Activated CD8-positive, alpha-beta T cell treated with anti-CD3 and anti-CD28 coated beads for 36 hours (primary cell): ENCODE measurements around the gene PAPPA2. TPM values are rescaled to one million over a fixed set of nuclear protein-coding genes. Genes with fewer than 3 reads are reported as not detected.

ENCODE experiments used
- ATAC-seq: fragments of 200-7000 bp; cut with Tn5 transposase; one replicate; pipeline ENCODE4 v1.10.0; 2021; ENCODE audit warnings: mild to moderate bottlenecking, moderate library complexity
- CTCF ChIA-PET: fragments of 350-600 bp; sonication (Branson Sonifier 250); formaldehyde crosslinking; loops from one replicate; lab custom pipeline; 2021; ENCODE audit warnings: antibody characterized with exemption; lab: Charles Lee
- POLR2A ChIA-PET: fragments of 350-600 bp; sonication (Branson Sonifier 250); formaldehyde crosslinking; loops from one replicate; lab custom pipeline; 2021; ENCODE audit warnings: antibody characterized with exemption; lab: Charles Lee
- DNase-seq: peaks from one replicate; pipeline ENCODE4 v3.0.0-alpha.2; 2020
- H3K27ac Mint-ChIP-seq: one replicate; pipeline ENCODE4 v1.8.0; 2021; ENCODE audit warnings: mild to moderate bottlenecking, mixed read lengths
- H3K27me3 Mint-ChIP-seq: one replicate; pipeline ENCODE4 v1.8.0; 2021; ENCODE audit warnings: mixed read lengths
- H3K36me3 Mint-ChIP-seq: one replicate; pipeline ENCODE4 v1.8.0; 2021; ENCODE audit warnings: low read depth, mixed read lengths
- H3K4me1 Mint-ChIP-seq: one replicate; pipeline ENCODE4 v1.8.0; 2021; ENCODE audit warnings: low read depth, mixed read lengths
- H3K4me3 Mint-ChIP-seq: one replicate; pipeline ENCODE4 v1.8.0; 2021; ENCODE audit warnings: mild to moderate bottlenecking, moderate library complexity, mixed read lengths
- H3K9me3 Mint-ChIP-seq: one replicate; pipeline ENCODE4 v1.8.0; 2021; ENCODE audit warnings: mixed read lengths
- intact Hi-C: fragments of 100-400 bp; cut with micrococcal nuclease; formaldehyde crosslinking; loops from one replicate; pipeline ENCODE4 v1.10.0; 2022
- total RNA-seq, 2 experiments: library from RNA; stranded (reverse); gene quantifications; one replicate each; pipeline ENCODE4 v1.2.3, GENCODE V29; 2021
- TF ChIP-seq, protein P1 (sequence below): fragments of 200-600 bp; IDR thresholded peaks from one replicate; pipeline ENCODE4 v1.8.0; 2022; ENCODE audit warnings: antibody characterized with exemption, mild to moderate bottlenecking

PAPPA2 gene
- total RNA-seq, 2 experiments from 2014 or later: 0.07 to 0.13 TPM

DNA sequence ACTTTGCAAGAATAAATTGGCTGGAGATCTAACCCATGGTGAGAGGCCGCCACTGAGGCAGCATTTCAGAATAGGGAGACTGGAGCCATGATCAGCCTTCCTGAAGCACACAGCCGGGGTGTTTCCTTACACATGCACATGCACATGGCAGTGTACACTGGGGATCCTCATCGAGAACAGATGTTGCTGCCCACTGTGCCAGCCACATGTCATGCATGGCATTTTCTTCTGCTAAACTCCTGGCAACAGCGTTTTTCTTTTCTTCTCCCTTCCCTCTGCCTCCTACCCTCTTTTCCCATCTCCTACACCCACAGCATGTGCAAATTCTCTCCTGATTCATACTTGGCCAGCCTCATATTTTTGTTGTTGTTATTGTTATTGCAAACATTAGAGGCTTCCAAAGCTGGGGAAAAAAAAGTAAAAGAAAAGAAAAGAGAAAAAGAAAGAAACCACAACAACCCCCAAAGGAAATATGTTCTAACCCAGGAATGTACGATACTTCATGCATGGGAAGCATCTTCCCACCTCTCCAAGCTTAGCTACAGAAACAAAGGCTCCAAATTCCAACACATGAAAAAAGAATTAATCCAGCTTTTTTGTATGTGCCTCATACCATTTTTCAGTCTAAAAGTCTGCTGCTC, 357.5 kb downstream of the PAPPA2 start:
- TF ChIP-seq, protein P1, sequence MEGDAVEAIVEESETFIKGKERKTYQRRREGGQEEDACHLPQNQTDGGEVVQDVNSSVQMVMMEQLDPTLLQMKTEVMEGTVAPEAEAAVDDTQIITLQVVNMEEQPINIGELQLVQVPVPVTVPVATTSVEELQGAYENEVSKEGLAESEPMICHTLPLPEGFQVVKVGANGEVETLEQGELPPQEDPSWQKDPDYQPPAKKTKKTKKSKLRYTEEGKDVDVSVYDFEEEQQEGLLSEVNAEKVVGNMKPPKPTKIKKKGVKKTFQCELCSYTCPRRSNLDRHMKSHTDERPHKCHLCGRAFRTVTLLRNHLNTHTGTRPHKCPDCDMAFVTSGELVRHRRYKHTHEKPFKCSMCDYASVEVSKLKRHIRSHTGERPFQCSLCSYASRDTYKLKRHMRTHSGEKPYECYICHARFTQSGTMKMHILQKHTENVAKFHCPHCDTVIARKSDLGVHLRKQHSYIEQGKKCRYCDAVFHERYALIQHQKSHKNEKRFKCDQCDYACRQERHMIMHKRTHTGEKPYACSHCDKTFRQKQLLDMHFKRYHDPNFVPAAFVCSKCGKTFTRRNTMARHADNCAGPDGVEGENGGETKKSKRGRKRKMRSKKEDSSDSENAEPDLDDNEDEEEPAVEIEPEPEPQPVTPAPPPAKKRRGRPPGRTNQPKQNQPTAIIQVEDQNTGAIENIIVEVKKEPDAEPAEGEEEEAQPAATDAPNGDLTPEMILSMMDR: no peak
- Mint-ChIP-seq H3K27me3 (no peaks in the 10 kb centered on the region), H3K36me3 (no peaks in the 10 kb centered on the region), H3K4me1 (no peaks in the 10 kb centered on the region), H3K27ac (no peak overlapping the region), H3K9me3 (no peaks in the 10 kb centered on the region), H3K4me3 (no peak overlapping the region)
- ChIA-PET POLR2A (no interaction called here), CTCF (no interaction called here)
- ATAC-seq (no peak), DNase-seq (no peak)
- intact Hi-C loops: no loop called here

DNA sequence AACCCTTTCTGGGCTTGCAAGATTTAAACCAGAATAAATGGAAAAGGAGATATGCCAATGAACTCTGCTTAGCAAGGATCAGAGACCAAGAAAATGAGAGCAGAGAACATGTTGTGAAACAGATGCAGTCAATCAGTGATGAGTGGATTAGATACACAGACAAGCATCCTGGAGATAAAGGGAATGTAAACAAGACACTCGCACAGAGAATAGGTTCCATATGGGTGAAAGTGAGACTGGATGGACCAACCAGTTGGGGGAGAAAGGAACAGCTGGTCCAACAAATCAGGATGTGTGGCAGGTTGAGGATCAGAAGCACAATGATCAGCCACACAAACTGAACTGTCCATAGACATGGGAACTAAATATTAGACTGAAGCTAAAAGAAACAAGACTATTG, 363.3 kb downstream of the PAPPA2 start:
- H3K36me3 Mint-ChIP-seq: no peaks in the 10 kb centered on the region
- H3K9me3 Mint-ChIP-seq: no peaks in the 10 kb centered on the region
- intact Hi-C loops: no loop called here
- ChIA-PET CTCF (no interaction called here), POLR2A (no interaction called here)
- no peak overlapping the region for H3K4me3 Mint-ChIP-seq
- no peaks in the 10 kb centered on the region for H3K4me1 Mint-ChIP-seq
- TF ChIP-seq, protein P1: no peak
- no peaks in the 10 kb centered on the region for H3K27me3 Mint-ChIP-seq
- ATAC-seq (no peak), DNase-seq (no peak)
- no peak overlapping the region for H3K27ac Mint-ChIP-seq

DNA sequence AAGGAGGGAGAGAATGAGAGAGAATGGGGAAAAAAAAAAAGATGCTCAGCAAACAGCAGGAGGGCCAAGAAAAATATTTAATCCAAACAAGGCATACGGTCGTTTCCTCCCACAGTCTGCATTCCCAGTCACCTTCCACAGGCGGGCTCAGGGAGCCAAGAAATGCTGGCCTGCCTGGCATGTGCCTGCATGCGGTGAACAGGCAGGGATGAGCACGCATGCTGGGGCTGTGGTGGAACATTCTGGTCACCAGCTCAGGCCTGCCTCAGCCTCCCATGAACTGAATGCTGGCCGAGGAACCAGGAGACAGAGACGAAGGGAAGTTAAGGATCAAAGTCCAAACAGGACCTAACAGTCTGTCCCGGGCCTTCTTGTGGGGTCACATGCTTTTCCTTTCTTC, 366.3 kb downstream of the PAPPA2 start:
- intact Hi-C loops: no loop called here
- no peaks in the 10 kb centered on the region for H3K4me1 Mint-ChIP-seq
- no peak overlapping the region for H3K4me3 Mint-ChIP-seq
- no peak overlapping the region for H3K27ac Mint-ChIP-seq
- TF ChIP-seq, protein P1: no peak
- ATAC-seq (no peak), DNase-seq (no peak)
- H3K9me3 Mint-ChIP-seq: no peaks in the 10 kb centered on the region
- H3K27me3 Mint-ChIP-seq: no peaks in the 10 kb centered on the region
- ChIA-PET CTCF (no interaction called here), POLR2A (no interaction called here)
- no peaks in the 10 kb centered on the region for H3K36me3 Mint-ChIP-seq

DNA sequence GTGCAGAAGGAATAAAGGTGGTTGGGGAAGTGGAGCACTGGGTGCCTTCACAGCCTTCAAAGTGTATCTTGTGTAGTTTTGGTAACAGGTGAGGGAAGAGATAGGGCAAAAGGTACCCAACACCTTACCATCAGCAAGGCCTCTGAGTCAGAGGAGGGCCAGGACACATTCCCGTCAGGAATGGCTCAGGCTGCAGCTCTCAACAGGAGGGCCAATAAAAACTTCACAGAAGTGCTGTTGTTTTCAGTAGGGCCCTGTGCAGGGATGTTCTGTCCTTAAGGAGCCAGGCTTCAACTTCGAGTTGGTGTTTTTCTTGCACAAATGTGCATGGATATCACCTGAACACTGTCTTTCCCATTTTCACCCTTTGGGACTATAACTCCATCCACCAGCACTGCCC, 368.2 kb downstream of the PAPPA2 start:
- Mint-ChIP-seq H3K36me3 (no peaks in the 10 kb centered on the region), H3K4me1 (no peaks in the 10 kb centered on the region), H3K9me3 (no peaks in the 10 kb centered on the region), H3K27ac (no peak overlapping the region), H3K4me3 (no peak overlapping the region), H3K27me3 (no peaks in the 10 kb centered on the region)
- ATAC-seq (no peak), DNase-seq (no peak)
- POLR2A ChIA-PET: no interaction called here
- intact Hi-C loops: no loop called here
- CTCF ChIA-PET: no interaction called here
- TF ChIP-seq, protein P1: no peak

DNA sequence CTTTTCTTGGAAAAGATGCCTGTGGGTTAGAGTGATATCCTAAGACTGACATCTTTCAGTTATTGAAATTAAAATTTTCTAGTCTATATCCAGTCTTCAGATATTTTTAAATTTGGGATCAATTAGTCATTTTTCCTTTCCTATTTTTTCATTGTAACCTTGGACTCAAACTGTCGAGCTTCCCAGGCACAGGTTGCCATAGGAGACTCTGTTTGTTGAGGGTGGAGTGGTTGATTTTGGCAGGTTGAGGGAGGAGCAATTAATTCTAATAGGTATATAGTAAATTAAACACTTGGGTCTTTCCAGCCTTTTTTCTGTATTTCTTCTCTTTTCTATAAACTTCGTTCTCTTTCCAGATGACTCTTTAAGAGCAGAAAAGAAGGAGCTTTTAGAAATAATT, 374.7 kb downstream of the PAPPA2 start:
- H3K27ac Mint-ChIP-seq: no peak overlapping the region
- no peaks in the 10 kb centered on the region for H3K27me3 Mint-ChIP-seq
- intact Hi-C loops: no loop called here
- ChIA-PET CTCF (no interaction called here), POLR2A (no interaction called here)
- ATAC-seq (no peak), DNase-seq (no peak)
- H3K4me1 Mint-ChIP-seq: no peaks in the 10 kb centered on the region
- no peak overlapping the region for H3K4me3 Mint-ChIP-seq
- H3K36me3 Mint-ChIP-seq: no peaks in the 10 kb centered on the region
- H3K9me3 Mint-ChIP-seq: no peaks in the 10 kb centered on the region
- TF ChIP-seq, protein P1: no peak
